ENCODE measurements around the gene TTLL5. TPM values are rescaled to one million over a fixed set of nuclear protein-coding genes. Genes with fewer than 3 reads are reported as not detected.
A peak's percentile ranks its signal among the peaks of the same experiment; 100 is the strongest.

The TTLL5 gene
- total RNA-seq, 1 experiment from 2014 or later = 35.7 TPM

DNA sequence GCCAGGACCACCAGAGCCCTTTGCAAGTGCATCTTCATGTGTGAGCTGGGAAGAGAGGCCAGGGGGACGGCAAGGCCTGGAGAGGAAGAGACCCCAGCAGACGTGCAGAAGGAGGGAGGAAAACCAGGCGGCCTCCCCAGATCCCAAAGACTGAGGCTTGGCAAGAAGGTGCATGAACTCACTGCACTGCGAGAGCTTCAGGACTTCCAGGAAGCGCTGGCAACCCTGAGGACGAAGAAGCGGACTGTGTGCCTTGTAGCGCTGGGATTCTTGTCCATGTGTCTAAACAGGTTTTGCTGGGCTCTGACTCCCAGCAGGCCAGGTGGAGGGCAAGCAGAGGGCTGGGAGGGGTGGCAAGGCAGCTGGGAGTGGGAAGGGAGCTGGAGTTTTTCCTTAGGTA is 319.8 kb downstream of the TTLL5 start:
- peaks cover 38 to 42% of the 10 kb centered on the region in 2 experiments for H3K4me1 Mint-ChIP-seq
- H3K4me2 ChIP-seq (ENCODE audit: insufficient read depth, insufficient read length, low read length) = no peak overlapping the region
- H4K8ac ChIP-seq (replicated peaks; ENCODE audit: insufficient read length, low read depth, low read length) = no peak overlapping the region
- H3T11ph ChIP-seq (ENCODE audit: low read length) = no peak overlapping the region
- no peak overlapping the region for H3K27ac Mint-ChIP-seq
- H3K9me3 Mint-ChIP-seq = no peaks in the 10 kb centered on the region
- no peak overlapping the region for H2AK5ac ChIP-seq (ENCODE audit: insufficient read length, low read length)
- H3K79me1 ChIP-seq (ENCODE audit: insufficient read depth, low read depth, low read length, poor library complexity, severe bottlenecking) = no peaks in the 10 kb centered on the region
- H3K4ac ChIP-seq (ENCODE audit: low read depth, low read length) = no peak overlapping the region
- H2BK20ac ChIP-seq (ENCODE audit: low read depth, low read length, poor library complexity, severe bottlenecking) = no peak overlapping the region
- H4K20me1 ChIP-seq (ENCODE audit: control insufficient read depth, insufficient read depth, insufficient read length) = no peaks in the 10 kb centered on the region
- H3K27me3 ChIP-seq (ENCODE audit: insufficient read depth, low read length) = peaks cover 2% of the 10 kb centered on the region; the same call in 1 of the 2 replicates
- peaks cover 12% of the 10 kb centered on the region for H3K23me2 ChIP-seq (ENCODE audit: insufficient read length, low read depth, low read length, poor library complexity, severe bottlenecking)
- H2BK5ac ChIP-seq (ENCODE audit: insufficient read length, low read length) = no peak overlapping the region
- H3K27me3 Mint-ChIP-seq (ENCODE audit: low read depth) = peaks cover 59% of the 10 kb centered on the region
- no peaks in the 10 kb centered on the region; a peak in 1 of 7 replicates for H3K36me3 Mint-ChIP-seq (ENCODE audit: insufficient read depth in 1 of 3, low read depth in 3 of 3)
- no peak overlapping the region for H3K23ac ChIP-seq (ENCODE audit: insufficient read length, low read depth, low read length)
- H4K91ac ChIP-seq (ENCODE audit: insufficient read length, low read depth, low read length) = no peak overlapping the region
- H2AFZ ChIP-seq (ENCODE audit: low read length) = no peak overlapping the region
- H3K4me3 Mint-ChIP-seq = peak overlapping the region; percentile 70 to 89
- no peaks in the 10 kb centered on the region for H3K79me2 ChIP-seq (ENCODE audit: insufficient read depth, low read length)
- no peak overlapping the region for H2BK120ac ChIP-seq (ENCODE audit: low read depth, low read length, poor library complexity, severe bottlenecking)
- no peak overlapping the region for H3K14ac ChIP-seq (ENCODE audit: insufficient read depth, low read length)
- no peak overlapping the region for H3K9ac ChIP-seq (ENCODE audit: extremely low read depth, insufficient read length, low read length)
- H3K56ac ChIP-seq (ENCODE audit: insufficient read length, low read depth, low read length) = no peak overlapping the region
- no peak overlapping the region for H3K27ac ChIP-seq (ENCODE audit: insufficient read length, low read depth, low read length)
- no peak for DNase-seq
- H2BK15ac ChIP-seq (ENCODE audit: low read depth, low read length) = no peak overlapping the region
- no CpG with 5 or more reads among the region's 8 CpGs for WGBS (ENCODE audit: extremely low coverage, insufficient read length, low lambda C conversion rate)
- H3K4me1 ChIP-seq (ENCODE audit: insufficient read depth, low read length) = peaks cover 8% of the 10 kb centered on the region; the same call in 1 of the 2 replicates
- no peaks in the 10 kb centered on the region for H3K9me3 ChIP-seq (ENCODE audit: control insufficient read depth, low read depth, low read length)
- no peak overlapping the region for H3K18ac ChIP-seq (ENCODE audit: insufficient read length, low read depth, low read length)
- TF ChIP-seq, protein P1, sequence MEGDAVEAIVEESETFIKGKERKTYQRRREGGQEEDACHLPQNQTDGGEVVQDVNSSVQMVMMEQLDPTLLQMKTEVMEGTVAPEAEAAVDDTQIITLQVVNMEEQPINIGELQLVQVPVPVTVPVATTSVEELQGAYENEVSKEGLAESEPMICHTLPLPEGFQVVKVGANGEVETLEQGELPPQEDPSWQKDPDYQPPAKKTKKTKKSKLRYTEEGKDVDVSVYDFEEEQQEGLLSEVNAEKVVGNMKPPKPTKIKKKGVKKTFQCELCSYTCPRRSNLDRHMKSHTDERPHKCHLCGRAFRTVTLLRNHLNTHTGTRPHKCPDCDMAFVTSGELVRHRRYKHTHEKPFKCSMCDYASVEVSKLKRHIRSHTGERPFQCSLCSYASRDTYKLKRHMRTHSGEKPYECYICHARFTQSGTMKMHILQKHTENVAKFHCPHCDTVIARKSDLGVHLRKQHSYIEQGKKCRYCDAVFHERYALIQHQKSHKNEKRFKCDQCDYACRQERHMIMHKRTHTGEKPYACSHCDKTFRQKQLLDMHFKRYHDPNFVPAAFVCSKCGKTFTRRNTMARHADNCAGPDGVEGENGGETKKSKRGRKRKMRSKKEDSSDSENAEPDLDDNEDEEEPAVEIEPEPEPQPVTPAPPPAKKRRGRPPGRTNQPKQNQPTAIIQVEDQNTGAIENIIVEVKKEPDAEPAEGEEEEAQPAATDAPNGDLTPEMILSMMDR (conservative IDR thresholded peaks at IDR 0.05) = no peak
- H4K5ac ChIP-seq (ENCODE audit: insufficient read length, low read depth, low read length) = no peak overlapping the region
- H2BK12ac ChIP-seq (ENCODE audit: insufficient read length, low read depth, low read length) = no peak overlapping the region
